ENCODE measurements around the gene KCNH8. TPM values are rescaled to one million over a fixed set of nuclear protein-coding genes. Genes with fewer than 3 reads are reported as not detected.
"Not testable (repeated sequence)": the region's sequence is repeated elsewhere in the genome, so short reads cannot be mapped to it uniquely, and the experiment has no call there.

KCNH8 gene
- total RNA-seq, 1 donor from 2014 or later = 0.14 TPM

- intact Hi-C loops (cut with DNase I) = no loop called here
- no peak for ATAC-seq
- DNase-seq (ENCODE audit: missing footprints) = no peak
Observed at GRCh38 chr3:19231792-19232461, 83.6 kb downstream of the KCNH8 start.

GRCh38 chr3:19232566-19232965 is 84.3 kb downstream of the KCNH8 start:
- DNase-seq (ENCODE audit: missing footprints) = no peak
- intact Hi-C loops (cut with DNase I) = no loop called here

GRCh38 chr3:19233882-19234784 is 85.8 kb downstream of the KCNH8 start:
- DNase-seq (ENCODE audit: missing footprints); ATAC-seq; intact Hi-C loops (cut with DNase I): not testable (repeated sequence)

More at GRCh38 chr3:19232566-19232965, 84.3 kb downstream of the KCNH8 start:
- ATAC-seq = no peak

- no peak for ATAC-seq
- DNase-seq (ENCODE audit: missing footprints) = no peak
- intact Hi-C loops (cut with DNase I) = no loop called here
Observed at GRCh38 chr3:19248143-19248542, 99.8 kb downstream of the KCNH8 start.

- intact Hi-C loops (cut with DNase I) = no loop called here
- ATAC-seq = no peak
- no peak for DNase-seq (ENCODE audit: missing footprints)
Observed at GRCh38 chr3:19248767-19249166, 100.5 kb downstream of the KCNH8 start.

GRCh38 chr3:19250959-19251610 is 102.8 kb downstream of the KCNH8 start:
- intact Hi-C loops (cut with DNase I) = no loop called here
- DNase-seq (ENCODE audit: missing footprints) = no peak
- no peak for ATAC-seq

- DNase-seq (ENCODE audit: missing footprints) (no peak), ATAC-seq (no peak)
- intact Hi-C loops (cut with DNase I) = no loop called here
Observed at GRCh38 chr3:19254189-19254588, 105.9 kb downstream of the KCNH8 start.

GRCh38 chr3:19254784-19255338 is 106.6 kb downstream of the KCNH8 start:
- DNase-seq (ENCODE audit: missing footprints) (no peak), ATAC-seq (no peak)
- intact Hi-C loops (cut with DNase I) = no loop called here

GRCh38 chr3:19256313-19256712 is 108.0 kb downstream of the KCNH8 start:
- DNase-seq (ENCODE audit: missing footprints) (no peak), ATAC-seq (no peak)
- intact Hi-C loops (cut with DNase I) = no loop called here

- intact Hi-C loops (cut with DNase I) = no loop called here
- DNase-seq (ENCODE audit: missing footprints) = no peak
- no peak for ATAC-seq
Observed at GRCh38 chr3:19263606-19264005, 115.3 kb downstream of the KCNH8 start.

GRCh38 chr3:19264424-19264823 is 116.1 kb downstream of the KCNH8 start:
- ATAC-seq (no peak), DNase-seq (ENCODE audit: missing footprints) (no peak)
- intact Hi-C loops (cut with DNase I) = no loop called here

GRCh38 chr3:19267040-19267439 is 118.7 kb downstream of the KCNH8 start:
- intact Hi-C loops (cut with DNase I) = no loop called here
- DNase-seq (ENCODE audit: missing footprints) = no peak

GRCh38 chr3:19270481-19270880 is 122.2 kb downstream of the KCNH8 start:
- ATAC-seq (no peak), DNase-seq (ENCODE audit: missing footprints) (no peak)
- intact Hi-C loops (cut with DNase I) = no loop called here

More at GRCh38 chr3:19267040-19267439, 118.7 kb downstream of the KCNH8 start:
- ATAC-seq = no peak

- no peak for DNase-seq (ENCODE audit: missing footprints)
- no peak for ATAC-seq
- intact Hi-C loops (cut with DNase I) = no loop called here
Observed at GRCh38 chr3:19272296-19272695, 124.0 kb downstream of the KCNH8 start.

- intact Hi-C loops (cut with DNase I) = no loop called here
- ATAC-seq = no peak
- DNase-seq (ENCODE audit: missing footprints) = no peak
Observed at GRCh38 chr3:19273091-19273490, 124.8 kb downstream of the KCNH8 start.

GRCh38 chr3:19274576-19274975 is 126.3 kb downstream of the KCNH8 start:
- DNase-seq (ENCODE audit: missing footprints) (no peak), ATAC-seq (no peak)
- intact Hi-C loops (cut with DNase I) = no loop called here

GRCh38 chr3:19284974-19285373 is 136.7 kb downstream of the KCNH8 start:
- no peak for ATAC-seq
- intact Hi-C loops (cut with DNase I) = no loop called here
- no peak for DNase-seq (ENCODE audit: missing footprints)

GRCh38 chr3:19293295-19293694 is 145.0 kb downstream of the KCNH8 start:
- intact Hi-C loops (cut with DNase I) = no loop called here
- DNase-seq (ENCODE audit: missing footprints) (no peak), ATAC-seq (no peak)

GRCh38 chr3:19295208-19295607 is 146.9 kb downstream of the KCNH8 start:
- no peak for ATAC-seq
- no peak for DNase-seq (ENCODE audit: missing footprints)
- intact Hi-C loops (cut with DNase I) = no loop called here

Measured in Right ventricle myocardium inferior (tissue), 1 donor.